Activated CD4-positive, alpha-beta T cell treated with anti-CD3 and anti-CD28 coated beads, Interleukin-2, Interleukin-4, amounts not matched to agents 100 ng/mL and 50 ng/mL, durations not matched to agents 16 hours and 8 hours (primary cell): ENCODE data around the gene AQP3.
"Not testable (repeated sequence)": the region's sequence is repeated elsewhere in the genome, so short reads cannot be mapped to it uniquely, and the experiment has no call there.

Experiments used
- DNase-seq: peaks from one replicate; pipeline ENCODE4 v3.0.0-alpha.2; 2020; ENCODE audit warnings: low spot score

AQP3 gene

DNA sequence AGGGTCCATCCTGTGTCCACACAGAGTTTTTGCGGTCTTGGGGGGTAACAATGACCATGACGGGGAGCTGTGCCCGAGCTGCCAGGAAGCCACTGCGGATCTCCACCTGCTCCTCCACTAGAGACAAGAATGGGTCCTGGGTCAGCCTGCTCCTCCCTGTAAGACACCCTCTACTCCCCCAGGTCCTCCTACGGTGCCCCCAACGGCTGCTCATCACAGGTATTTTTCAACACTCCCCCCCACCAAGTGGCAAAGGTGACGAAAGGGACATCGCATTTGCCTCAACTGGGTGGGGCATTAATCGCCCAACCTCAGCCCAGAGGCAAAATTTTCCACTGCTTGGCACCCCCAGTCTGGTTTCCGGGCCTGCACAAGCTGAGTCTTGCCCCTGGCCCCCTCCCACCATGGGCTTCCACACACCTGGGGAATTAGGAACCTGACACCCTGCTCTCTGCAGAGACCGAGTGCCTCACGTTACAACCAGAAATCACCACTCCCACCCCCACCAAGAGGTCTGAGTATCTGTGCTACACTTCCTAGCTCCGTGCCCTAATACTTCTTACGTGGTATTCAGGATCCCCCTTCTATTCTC lies 16.7 kb upstream of the AQP3 start:
- no peak for DNase-seq

DNA sequence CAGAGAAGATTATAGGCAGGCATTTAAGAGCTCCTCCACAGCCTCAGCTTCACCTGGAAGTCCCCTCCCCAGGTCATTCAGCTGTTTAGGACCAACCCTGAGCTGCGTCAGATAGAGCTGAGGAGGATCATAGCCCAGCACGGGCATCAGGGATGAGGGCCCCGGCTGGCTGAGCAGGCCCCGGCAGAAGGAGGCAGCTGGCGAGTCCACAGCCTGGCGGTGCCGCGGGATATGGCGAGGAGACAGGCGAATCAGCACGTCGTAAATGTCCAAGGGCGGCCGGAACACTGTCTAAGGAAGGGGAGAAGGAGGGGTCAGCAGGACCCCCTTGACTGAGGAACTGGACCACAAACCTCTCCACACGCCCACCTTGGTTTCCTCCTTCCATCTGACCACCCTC lies 15.8 kb upstream of the AQP3 start:
- DNase-seq: no peak

DNA sequence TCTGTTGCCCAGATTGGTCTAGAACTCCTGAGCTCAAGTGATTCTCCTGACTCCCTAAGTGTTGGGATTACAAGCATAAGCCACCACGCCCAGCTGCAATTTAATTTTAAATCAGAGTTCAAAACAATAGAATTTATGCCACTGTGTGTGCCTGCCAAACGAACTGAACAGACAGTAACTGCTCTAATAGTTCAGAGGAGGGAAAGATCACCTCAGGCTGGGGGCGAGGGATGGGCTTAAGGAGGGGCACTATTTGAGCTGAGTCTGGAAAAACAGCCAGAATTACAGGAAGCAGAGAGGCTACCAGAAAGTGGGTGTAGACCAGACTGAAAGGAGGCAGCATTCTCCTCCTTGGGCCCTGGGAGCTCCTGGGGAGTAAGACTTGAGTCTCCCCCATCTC lies 14.1 kb upstream of the AQP3 start:
- DNase-seq: no peak

DNA sequence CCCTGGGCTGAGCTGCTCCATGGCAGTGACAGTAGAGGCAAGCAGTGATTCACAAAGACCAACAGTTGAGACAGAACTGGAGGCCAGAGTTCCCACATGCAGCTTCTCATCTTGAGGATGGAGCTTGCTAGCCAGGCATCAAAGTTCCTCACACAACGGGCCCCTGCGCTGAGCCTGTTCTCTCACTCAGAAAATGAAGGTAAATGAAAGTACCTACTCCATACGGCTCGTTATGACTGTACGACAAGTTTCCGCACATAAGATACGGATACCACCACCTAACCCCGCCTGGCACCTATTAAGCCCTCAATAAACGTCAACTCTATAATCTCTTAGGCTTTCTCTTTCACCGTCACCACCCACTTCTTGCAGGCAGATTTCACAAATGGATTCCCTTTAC lies 13.5 kb upstream of the AQP3 start:
- no peak for DNase-seq

DNA sequence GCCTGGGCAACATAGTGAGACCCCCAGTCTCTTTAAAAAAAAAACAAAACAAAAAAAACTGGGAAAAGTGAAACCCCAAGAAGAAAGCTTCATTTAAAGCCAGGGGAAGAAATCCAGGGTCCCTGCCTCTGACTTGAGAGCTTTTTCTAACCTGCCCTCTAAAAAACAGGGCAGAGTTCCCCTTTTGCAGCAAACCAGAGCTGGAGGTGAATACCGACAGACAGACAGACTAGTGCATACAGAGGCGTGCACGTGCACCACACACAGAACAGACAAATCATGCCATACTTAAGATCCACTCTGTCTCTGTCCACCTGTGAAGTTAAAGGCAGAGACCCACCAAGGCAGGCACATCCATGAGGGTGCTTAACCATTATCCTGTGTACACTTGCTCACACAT lies 11.7 kb upstream of the AQP3 start:
- no peak for DNase-seq

DNA sequence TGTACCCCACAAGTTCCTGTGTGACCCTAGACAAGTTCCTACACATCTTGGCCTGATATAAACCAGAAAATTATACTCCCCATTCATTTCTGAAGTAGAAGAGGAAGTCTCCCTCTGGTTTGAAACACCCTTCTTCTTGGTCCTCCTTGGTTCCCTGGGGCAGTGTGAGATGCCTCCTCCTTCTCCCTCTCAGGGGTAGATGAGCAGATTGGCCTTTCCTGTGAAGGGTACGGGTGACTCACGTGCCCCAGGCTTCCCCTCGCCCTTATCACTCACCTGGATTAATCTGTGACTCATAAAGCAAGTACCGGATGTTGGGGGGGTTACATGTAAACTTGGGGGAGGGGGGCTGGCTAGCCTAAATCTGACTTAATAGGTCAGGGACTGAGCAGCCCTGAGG lies 11.1 kb upstream of the AQP3 start:
- peak; percentile 62 for DNase-seq

DNA sequence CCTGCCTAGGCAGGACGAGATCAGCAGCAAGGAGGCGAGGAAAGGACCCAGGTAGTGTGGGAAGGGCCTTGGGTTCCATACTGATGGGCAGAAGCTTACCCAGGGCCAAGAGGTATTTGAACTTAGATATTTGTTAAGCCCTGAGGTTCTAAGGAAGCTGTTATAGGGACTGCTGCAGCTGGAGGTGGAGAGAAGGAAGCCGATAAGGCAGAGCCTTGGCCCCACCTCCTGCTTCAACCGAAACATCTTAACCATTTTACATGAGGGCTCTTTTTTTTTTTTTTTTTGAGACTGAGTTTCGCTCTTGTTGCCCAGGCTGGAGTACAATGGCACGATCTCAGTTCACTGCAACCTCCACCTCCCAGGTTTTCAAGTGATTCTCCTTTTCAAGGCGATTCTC lies 8.6 kb upstream of the AQP3 start:
- no peak for DNase-seq

DNA sequence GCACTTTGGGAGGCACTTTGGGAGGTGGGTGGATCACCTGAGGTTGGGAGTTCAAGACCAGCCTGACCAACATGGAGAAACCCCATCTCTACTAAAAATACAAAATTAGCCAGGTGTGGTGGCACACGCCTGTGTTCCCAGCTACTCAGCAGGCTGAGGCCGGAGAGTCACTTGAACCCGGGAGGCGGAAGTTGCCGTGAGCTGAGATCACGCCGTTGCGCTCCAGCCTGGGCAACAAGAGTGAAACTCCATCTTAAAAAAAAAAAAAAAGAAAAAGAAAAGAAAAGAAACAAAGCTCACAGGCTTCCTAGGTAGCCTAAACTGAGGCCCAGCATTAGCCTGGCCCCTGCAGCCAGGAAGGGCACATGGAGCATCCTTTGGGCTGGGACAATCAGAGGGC lies 8.1 kb upstream of the AQP3 start:
- not testable (repeated sequence) for DNase-seq

DNA sequence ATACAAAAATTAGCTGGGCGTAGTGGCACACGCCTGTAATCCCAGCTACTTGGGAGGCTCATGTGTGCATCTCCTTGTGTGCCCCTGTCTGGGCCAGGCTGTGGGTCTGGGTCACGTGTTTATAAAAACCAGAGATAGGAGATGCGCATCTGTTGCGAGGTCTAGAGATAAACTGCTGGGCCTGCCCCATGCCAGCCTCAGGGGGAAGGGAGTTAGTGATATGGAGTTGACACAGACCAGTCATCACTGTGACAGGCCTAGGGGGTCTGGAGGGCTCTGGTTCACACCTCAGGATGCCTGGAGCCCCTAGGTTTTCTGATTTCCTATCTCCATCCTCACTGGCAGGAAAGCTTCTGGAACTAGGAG lies 7.3 kb upstream of the AQP3 start:
- DNase-seq: not testable (repeated sequence)

DNA sequence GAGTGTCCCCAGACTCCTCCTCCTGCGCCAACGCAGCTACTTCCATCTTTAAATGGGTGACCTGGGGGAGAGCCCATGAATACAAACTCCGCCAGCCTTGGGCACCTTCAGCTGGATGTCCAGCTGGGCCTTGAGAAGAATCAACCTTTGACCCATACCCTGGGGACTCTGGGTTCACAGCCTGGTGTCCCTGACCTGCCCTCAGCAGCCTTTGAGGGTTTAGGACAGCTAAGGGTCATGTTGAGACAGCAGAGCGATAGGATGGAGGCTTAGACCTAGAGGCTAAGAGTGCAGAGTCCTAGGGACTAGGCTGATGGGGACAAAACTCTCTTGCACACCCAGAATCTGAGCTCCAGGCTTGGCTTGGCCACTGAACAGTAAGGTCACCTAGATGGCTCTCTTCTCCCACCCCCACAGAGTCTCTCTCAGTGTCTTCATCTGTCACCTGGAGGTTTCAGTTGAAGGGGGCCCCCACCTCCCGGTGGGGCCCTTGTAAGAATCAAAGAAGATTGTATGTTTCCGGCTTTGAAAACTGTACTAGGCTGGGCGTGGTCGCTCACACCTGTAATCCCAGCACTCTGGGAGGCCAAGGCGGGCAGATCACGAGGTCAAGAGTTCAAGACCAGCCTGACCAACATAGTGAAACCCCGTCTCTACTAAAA lies 6.7 kb upstream of the AQP3 start:
- no peak for DNase-seq

DNA sequence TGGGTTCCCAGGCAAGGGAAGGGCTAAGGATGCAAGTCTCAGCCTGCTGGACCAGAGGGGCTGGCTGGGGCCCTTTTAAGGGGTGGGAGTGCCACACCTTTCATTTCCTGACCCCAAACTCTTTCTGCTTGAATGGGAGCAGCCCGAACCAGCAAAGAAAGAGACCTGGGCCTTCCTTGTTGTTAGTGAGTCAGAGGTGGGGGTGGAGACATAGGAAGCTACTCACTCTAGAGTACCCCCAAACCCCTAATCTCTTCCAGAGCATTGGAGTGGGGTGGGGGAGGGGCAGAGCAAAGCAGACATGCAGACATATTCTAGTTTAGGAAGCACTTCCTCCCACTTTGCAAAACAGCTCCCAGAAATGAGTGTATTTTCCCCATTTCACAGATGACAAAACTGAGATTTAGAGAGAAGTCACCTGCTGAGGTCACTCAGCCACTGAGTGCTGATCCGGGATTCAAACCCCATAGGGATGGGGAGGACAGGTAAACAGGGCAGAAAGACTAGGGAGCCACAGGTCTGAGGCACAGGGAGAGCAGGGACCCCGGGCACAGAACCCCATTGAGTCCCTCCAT lies 6.0 kb upstream of the AQP3 start:
- peak; percentile 34 for DNase-seq

DNA sequence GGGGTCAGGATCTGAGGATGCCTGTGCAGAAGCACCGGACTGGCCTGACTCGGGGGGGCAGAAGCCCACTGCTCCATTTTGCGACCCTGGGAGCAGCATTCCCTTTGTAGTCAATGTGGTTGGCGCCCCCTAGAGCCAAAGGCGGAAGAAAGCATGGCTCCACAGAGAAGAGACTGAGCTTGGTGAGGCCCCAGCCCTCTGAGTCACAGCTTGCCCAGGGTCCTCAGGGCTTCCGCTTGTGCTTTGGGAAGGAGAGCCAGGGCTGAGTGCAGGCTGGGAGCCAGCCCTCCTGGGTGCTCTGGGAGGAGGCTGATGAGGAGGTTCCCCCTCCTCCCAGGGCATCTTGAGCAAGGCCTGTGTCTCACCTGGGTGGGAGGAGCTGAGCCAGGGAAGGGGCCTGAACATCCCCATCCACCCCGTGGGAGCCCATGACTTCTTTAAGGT lies 5.5 kb upstream of the AQP3 start:
- DNase-seq: peak; percentile 63

DNA sequence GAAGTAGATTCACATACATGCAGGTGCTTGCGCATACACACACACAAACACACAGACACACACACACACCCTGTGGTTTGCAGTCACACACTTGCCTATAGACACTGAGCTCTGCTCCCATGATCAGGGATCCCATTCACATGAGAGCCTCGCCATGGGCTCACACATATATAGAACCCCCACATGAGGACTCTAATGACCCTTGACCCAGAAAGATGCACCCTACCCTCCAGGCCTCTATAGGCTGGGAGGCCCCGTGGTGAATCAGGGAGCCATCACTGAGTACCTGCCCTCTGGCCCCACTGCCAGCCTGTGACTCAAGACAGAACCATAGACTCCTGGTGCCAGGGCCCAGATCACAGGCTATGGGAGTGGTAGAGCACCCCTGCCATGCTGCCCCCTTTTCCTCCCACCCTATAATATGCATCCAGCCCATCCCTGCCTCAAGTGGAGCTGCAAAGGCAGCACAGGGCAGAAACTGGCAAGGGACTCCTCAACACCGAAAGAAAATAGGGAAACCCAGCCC lies 3.3 kb upstream of the AQP3 start:
- DNase-seq: no peak

DNA sequence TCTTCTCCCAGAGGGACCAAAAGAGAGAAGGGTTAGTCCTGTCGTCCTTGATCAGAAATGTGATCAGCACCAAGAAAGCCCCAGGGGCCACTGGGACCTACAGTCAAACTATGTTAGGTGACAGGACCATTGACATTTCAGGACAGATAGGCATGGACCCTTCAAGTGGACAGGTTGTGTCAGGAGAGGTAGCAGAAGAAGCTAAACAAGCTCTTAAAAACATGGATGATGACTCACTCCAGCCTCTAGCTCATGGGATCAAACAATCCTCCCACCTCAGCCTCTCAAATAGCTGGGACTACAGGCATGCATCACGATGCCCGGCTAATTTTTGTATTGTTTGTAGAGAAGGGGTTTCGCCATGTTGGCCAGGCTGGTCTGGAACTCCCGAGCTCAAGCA lies 2.3 kb upstream of the AQP3 start:
- DNase-seq: no peak

DNA sequence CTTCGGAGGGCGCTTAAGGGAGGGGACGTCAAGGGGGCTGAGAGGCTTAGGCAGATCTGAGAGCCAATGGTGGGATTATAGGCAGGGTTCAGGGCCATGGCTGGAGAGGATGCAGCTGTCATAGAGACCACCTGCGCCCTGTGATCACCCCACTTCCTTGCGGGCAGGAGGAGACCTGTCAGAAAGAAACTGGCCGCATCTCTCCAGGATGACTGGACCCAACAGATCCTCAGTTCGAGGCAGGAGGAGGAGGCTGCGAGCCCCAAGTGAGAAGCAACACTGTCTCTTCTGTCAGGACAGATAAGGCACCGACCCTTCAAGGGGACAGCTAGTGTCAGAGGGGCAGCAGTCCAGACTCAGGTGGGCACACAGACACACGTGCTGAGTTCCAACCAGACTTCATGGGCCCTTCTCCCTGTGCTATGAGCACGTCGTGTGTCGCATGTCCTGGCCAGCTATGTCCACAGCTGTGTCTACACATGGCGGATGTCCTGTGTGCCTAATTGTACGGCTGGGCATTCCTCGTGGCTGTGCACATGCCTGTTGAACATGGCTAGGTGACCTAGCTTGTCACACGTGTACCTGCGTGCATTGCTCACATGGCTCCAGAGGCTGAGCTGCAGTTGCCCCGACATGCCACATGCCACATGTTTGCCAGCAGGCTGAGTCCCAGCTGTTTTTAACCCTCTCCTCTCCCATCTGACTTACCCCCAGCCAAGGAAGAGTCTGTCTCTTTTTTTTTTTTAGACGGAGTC lies 583 bp upstream of the AQP3 start:
- DNase-seq: peak; percentile 39

DNA sequence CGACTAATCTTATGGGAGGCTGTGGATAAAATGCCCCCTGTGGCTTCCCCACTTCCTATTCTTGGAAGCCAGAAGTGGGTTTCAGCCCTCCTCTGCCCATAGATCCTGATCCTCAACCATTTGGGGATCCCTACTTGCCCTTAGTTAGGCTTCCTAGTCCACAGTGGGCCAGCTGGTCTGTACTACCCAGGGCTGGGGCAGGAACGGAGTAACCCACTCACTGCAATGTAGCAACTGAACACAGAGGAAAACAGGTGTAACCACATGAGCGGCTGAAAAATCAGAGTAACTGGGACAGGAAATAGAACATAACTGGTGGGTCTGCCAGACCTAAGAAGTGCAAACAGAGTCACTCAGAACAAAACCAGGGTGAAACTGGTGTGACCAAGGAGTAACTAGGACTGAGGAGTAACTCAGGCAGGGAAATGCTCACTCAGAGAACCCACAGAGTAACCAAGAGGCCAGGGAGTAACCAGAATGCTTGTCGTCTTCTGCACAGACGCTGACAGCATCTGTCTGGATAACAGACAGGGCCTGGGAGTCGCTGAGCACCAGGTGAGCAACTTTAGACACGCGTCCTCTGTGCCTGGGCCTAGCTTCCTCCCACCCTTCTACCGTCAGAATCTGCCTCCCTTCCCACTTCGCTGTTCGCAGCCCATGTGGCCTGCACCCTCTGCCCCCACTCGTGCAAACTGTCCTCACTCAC lies 1.0 kb downstream of the AQP3 start:
- peak; percentile 91 for DNase-seq

DNA sequence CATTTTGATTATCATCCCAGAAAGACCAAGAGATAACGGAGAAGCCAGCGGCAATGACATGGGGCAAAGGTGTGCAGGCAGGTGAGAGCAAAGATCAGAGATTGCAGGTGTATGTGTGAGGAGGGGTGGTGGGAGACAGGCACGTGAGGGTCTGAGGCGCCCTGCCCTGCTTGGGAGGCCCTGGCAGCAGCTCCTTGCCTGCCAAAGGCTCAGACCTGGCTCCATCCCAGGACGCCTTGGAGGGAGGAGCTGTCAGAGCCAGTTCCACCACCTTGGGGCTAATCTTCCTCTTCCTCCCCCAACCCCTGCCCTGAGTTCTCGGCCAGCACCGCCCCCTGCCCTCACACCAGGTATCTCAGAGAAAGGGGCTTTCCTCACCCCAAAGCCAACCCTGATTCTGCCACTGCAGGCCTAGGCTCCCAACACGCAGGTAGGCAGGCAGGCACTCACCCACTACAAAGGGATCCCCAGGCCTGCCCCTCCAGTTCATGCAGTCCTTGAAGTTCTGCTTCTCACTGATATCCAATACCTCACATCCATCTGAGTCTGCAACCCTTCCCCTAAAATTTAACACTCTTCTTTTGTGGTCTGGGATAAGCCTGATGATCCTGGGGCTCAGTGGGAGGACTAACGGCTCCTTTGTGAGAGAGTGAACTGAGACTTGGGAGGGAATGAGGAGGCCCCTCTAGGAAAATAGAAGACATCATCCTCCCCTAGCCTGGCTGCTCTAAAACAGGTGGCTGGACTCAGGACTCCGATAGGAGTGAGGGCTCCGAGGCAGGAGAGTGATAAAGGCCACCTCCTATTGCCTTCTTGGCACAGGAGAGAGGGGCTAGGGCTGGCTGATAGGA lies 1.8 kb downstream of the AQP3 start:
- no peak for DNase-seq

DNA sequence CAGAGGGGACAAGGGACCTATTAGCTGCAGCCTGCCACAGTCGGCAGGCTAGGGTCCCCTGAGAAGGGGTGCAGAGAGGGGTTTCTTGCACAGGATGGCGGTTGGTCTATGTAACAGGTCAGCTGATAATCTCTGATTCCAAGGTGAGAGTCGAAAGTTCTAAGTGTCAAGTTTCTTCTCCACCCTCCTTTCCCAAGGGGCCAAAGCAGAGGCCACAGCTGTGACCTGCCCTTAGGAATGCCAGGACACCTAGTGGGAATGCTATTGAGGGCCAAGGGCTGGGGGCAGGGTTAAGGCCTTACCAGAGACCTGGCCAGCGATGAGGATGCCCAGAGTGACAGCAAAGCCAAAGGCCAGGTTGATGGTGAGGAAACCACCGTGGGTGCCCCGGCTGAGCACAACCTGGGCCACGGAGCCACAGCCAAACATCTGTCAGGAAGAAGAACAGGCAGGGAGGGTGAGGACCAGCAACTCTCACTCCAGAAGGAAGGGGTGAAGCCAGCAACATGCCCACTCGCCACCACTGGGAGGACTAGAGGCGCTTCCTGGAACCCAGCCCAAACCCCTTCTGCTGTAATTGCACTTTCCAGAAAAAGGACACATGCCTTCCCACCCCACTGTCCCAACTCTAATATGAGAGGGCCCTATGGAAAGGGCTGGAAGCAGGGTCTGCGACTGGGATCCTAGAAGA lies 3.8 kb downstream of the AQP3 start:
- no peak for DNase-seq

DNA sequence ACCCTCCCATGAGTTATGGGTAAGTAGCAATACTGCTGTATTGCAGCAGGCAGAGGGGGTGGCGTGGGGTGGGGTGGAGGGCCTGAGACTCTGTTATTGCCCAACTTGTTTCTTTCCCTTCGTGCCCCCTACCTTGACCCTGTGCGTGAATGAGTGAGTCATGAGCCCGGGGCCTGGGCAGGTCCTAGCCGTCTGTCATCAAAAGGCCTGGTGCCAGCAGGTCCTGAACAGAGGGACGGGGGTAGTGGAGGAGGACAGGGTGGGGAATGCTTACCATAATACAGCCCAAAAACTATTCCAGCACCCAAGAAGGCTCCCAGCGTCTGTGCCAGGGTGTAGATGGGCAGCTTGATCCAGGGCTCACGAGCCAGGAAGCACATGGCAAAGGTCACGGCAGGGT lies 4.3 kb downstream of the AQP3 start:
- no peak for DNase-seq

DNA sequence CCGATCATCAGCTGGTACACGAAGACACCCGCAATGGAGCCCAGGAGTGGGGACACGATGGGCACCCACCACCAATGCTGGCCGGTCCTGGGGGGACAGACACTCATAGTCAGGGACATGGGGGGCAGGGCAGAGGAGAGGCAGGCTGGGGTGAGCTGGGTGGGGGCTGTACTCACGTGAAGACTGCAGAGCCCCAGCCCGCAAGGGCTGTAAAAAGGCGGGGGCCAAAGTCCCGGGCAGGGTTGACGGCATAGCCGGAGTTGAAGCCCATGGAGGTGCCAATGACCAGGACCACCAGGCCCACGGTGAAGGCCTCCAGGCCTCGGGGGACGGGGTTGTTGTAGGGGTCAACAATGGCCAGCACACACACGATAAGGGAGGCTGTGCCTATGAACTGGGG lies 5.3 kb downstream of the AQP3 start:
- no peak for DNase-seq

DNA sequence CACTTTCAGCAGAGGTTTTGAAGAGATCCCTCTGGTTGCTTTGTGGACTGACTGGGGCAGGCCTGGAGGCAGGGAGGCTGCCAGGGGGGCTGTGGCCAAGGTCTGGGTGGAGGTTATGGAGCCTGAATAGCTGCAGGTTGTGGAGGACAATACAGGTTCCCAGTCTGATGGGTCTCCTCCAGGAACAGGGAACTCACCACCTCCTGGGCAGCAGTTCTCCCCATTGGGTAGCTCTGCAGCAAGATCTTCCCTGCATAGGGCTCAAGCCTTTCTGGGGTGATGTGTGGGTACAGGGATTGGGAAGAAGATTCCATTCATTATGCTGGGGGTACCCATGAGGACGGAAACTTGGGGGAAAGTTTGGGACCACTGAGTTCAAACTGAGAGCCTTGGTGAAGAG lies 6.8 kb downstream of the AQP3 start:
- no peak for DNase-seq
